K562 (cell line): ENCODE measurements around the gene PGP. TPM values are rescaled to one million over a fixed set of nuclear protein-coding genes. Genes with fewer than 3 reads are reported as not detected.

Experiments used
- ATAC-seq: fragments of 200-7000 bp; cut with Tn5 transposase; 3 replicates; pipeline ENCODE4 v1.9.1; 2020; ENCODE audit warnings: moderate library complexity
- BruUV-seq: library from RNA; stranded (reverse); fragments of 400-500 nt; replicated peaks from 2 replicates; lab custom pipeline; 2021; lab: Mats Ljungman, UMichigan
- CTCF ChIA-PET: fragments of 300-600 bp; formaldehyde crosslinking; extraction: SDS; loops from one replicate; lab custom pipeline; 2021; ENCODE audit warnings: low intra/inter-chr PET ratio; lab: Yijun Ruan, JAX
- POLR2A ChIA-PET: fragments of 300-600, 350-650 bp; sonication (Branson Sonifier 250); formaldehyde crosslinking; extraction: SDS; loops from one replicate; lab custom pipeline; 2021; ENCODE audit warnings: antibody characterized with exemption, inconsistent platforms; lab: Yijun Ruan, JAX
- DNase-seq, 4 experiments: peaks; one replicate each; pipeline versions ENCODE4 v3.0.0 to v3.0.0-alpha.2; 2011 to 2018; ENCODE audit warnings: low spot score in 3 of 4, mixed read lengths in 3 of 4; ENCODE audit errors: extremely low read depth in 1 of 4
- FAIRE-seq: peaks from 2 replicates; lab custom pipeline; 2011; peaks lifted over from hg19 to GRCh38; lab: Jason Lieb, UNC
- H2AFZ ChIP-seq: 2 replicates; pipeline ENCODE4 v1.6.0; 2011; ENCODE audit warnings: low read depth, low read length, control low read depth, inconsistent platforms
- H3K27ac ChIP-seq: fragments of 200-600 bp; 3 replicates; pipeline ENCODE4 v1.8.0; 2011; ENCODE audit warnings: low read depth, mild to moderate bottlenecking, control low read depth, inconsistent platforms, low read length, moderate library complexity, mixed read lengths; ENCODE audit errors: extremely low read depth
- H3K27me3 ChIP-seq, 2 experiments: fragments of 300-600 bp in 1 of 2; 2 replicates in 1 of 2; 3 replicates in 1 of 2; pipeline versions ENCODE4 v1.6.0 to v1.8.0; 2011; ENCODE audit warnings: inconsistent platforms in 2 of 2, low read length in 2 of 2, mild to moderate bottlenecking in 1 of 2, mixed read lengths in 1 of 2, moderate library complexity in 1 of 2; ENCODE audit not compliant: control insufficient read depth in 2 of 2, insufficient read depth in 2 of 2
- H3K36me3 ChIP-seq: fragments of 300-600 bp; 3 replicates; pipeline ENCODE4 v1.8.0; 2011; ENCODE audit warnings: mild to moderate bottlenecking, low read length, inconsistent platforms; ENCODE audit not compliant: control insufficient read depth, insufficient read depth
- H3K4me1 ChIP-seq, 2 experiments: fragments of 200-600 bp in 1 of 2; replicated peaks in 1 of 2; 2 replicates in 1 of 2; 3 replicates in 1 of 2; pipeline versions ENCODE4 v1.5.1 to v1.8.0; 2011; ENCODE audit warnings: inconsistent platforms in 2 of 2, low read length in 2 of 2, mild to moderate bottlenecking in 1 of 2, mixed read lengths in 1 of 2, moderate library complexity in 1 of 2; ENCODE audit not compliant: control insufficient read depth in 2 of 2, insufficient read depth in 2 of 2
- H3K4me2 ChIP-seq: 2 replicates; pipeline ENCODE4 v1.6.1; 2011; ENCODE audit warnings: low read length, control low read depth, inconsistent platforms, mixed read lengths; ENCODE audit not compliant: insufficient read depth
- H3K4me3 ChIP-seq: fragments of 200-600 bp; sonication (generic), shearing (Covaris generic); 2 replicates; pipeline ENCODE4 v1.5.1; 2016; ENCODE audit warnings: control low read depth, inconsistent platforms
- H3K79me2 ChIP-seq: fragments of 200-600 bp; 3 replicates; pipeline ENCODE4 v1.8.0; 2011; ENCODE audit warnings: low read length, inconsistent platforms; ENCODE audit not compliant: control insufficient read depth, insufficient read depth
- H3K9ac ChIP-seq, 2 experiments: 2 replicates each; pipeline versions ENCODE4 v1.6.0 to v1.6.1; 2011; ENCODE audit warnings: low read depth in 2 of 2, low read length in 2 of 2, control low read depth in 1 of 2, inconsistent platforms in 1 of 2, mild to moderate bottlenecking in 1 of 2, mixed read lengths in 1 of 2; ENCODE audit not compliant: insufficient read depth in 1 of 2
- H3K9me1 ChIP-seq: one replicate; pipeline ENCODE4 v1.6.0; 2011; ENCODE audit warnings: inconsistent platforms, mild to moderate bottlenecking, low read length, moderate library complexity; ENCODE audit not compliant: control insufficient read depth, insufficient read depth
- H3K9me3 ChIP-seq: replicated peaks from 2 replicates; pipeline ENCODE4 v1.5.1; 2011; ENCODE audit warnings: low read depth, low read length, inconsistent platforms; ENCODE audit not compliant: control insufficient read depth, insufficient read depth
- H4K20me1 ChIP-seq: replicated peaks from 2 replicates; pipeline ENCODE4 v1.6.1; 2011; ENCODE audit warnings: low read length, inconsistent platforms, mixed read lengths; ENCODE audit not compliant: control insufficient read depth, insufficient read depth
- ARHGAP35 ChIP-seq: fragments of 450-650 bp; IDR thresholded peaks from 2 replicates; pipeline ENCODE4 v1.6.1; 2018; ENCODE audit not compliant: partially characterized antibody
- ARID3B ChIP-seq: fragments of 250-450 bp; sonication (Bioruptor Pico); IDR thresholded peaks from 2 replicates; pipeline ENCODE4 v1.4.0; 2020; ENCODE audit warnings: borderline replicate concordance
- BACH1 ChIP-seq: fragments of 200-800 bp; sonication (Bioruptor generic); IDR thresholded peaks from 2 replicates; pipeline ENCODE4 v1.6.1; 2016; ENCODE audit warnings: missing genetic modification characterization, missing compliant biosample characterization
- HDAC8 ChIP-seq: fragments of 450-650 bp; IDR thresholded peaks from 2 replicates; pipeline ENCODE4 v1.6.1; 2016; ENCODE audit warnings: mild to moderate bottlenecking, missing genetic modification characterization, moderate library complexity, missing compliant biosample characterization
- HLTF ChIP-seq: fragments of 450-650 bp; IDR thresholded peaks from 2 replicates; pipeline ENCODE4 v1.6.1; 2016
- MTA1 ChIP-seq: fragments of 450-650 bp; IDR thresholded peaks from 2 replicates; pipeline ENCODE4 v1.6.1; 2017; ENCODE audit warnings: borderline replicate concordance
- NELFE ChIP-seq: IDR thresholded peaks from 2 replicates; pipeline ENCODE4 v1.6.1; 2011; ENCODE audit warnings: mild to moderate bottlenecking; ENCODE audit not compliant: insufficient read depth, insufficient read length
- NFIC ChIP-seq: fragments of 450-650 bp; IDR thresholded peaks from 2 replicates; pipeline ENCODE4 v1.6.1; 2017; ENCODE audit warnings: mild to moderate bottlenecking, inconsistent platforms
- PTTG1 ChIP-seq: fragments of 450-650 bp; IDR thresholded peaks from 2 replicates; pipeline ENCODE4 v1.6.1; 2016; ENCODE audit warnings: low read depth, mild to moderate bottlenecking, missing genetic modification characterization, missing compliant biosample characterization
- SIN3A ChIP-seq, 2 experiments: fragments of 150-350 bp in 1 of 2; IDR thresholded peaks; 2 replicates each; pipeline ENCODE4 v1.6.1; 2011 to 2016; ENCODE audit warnings: borderline replicate concordance in 2 of 2, low read depth in 2 of 2, low read length in 2 of 2, mild to moderate bottlenecking in 2 of 2, moderate library complexity in 2 of 2; ENCODE audit not compliant: control insufficient read depth in 1 of 2
- XRCC5 ChIP-seq: fragments of 200-400 bp; formaldehyde crosslinking; IDR thresholded peaks from 2 replicates; pipeline ENCODE4 v1.6.1; 2017; ENCODE audit warnings: low read depth, mild to moderate bottlenecking, low read length
- ZBED1 ChIP-seq: IDR thresholded peaks from 2 replicates; pipeline ENCODE4 v1.6.1; 2014
- ZBTB8A ChIP-seq: fragments of 450-650 bp; IDR thresholded peaks from 2 replicates; pipeline ENCODE4 v1.6.1; 2018; ENCODE audit warnings: mild to moderate bottlenecking, moderate library complexity; ENCODE audit not compliant: partially characterized antibody
- ZC3H8 ChIP-seq: fragments of 450-650 bp; IDR thresholded peaks from 2 replicates; pipeline ENCODE4 v1.6.1; 2017
- ZNF175 ChIP-seq: fragments of 200-800 bp; sonication (Bioruptor generic); IDR thresholded peaks from 2 replicates; pipeline ENCODE4 v1.6.1; 2016; ENCODE audit warnings: low read depth, mild to moderate bottlenecking, missing genetic modification characterization, missing compliant biosample characterization
- ZSCAN32 ChIP-seq: fragments of 450-650 bp; formaldehyde crosslinking; IDR thresholded peaks from 2 replicates; pipeline ENCODE4 v1.4.0; 2020; ENCODE audit warnings: mild to moderate bottlenecking, moderate library complexity
- WGBS: fragments of 100-300 bp; shearing (Covaris generic); methylation state at CpG from one replicate; pipeline ENCODE4 v1.1.6; 2016; ENCODE audit warnings: low coverage, mixed read lengths; ENCODE audit not compliant: insufficient coverage; ENCODE audit errors: missing lambda C conversion rate; 5-methylcytosine and 5-hydroxymethylcytosine counted together
- in situ Hi-C: fragments of 300-500 bp; cut with MboI; formaldehyde crosslinking; loops from 4 replicates; pipeline ENCODE4 v1.15.0; 2018; ENCODE audit warnings: inconsistent platforms, mixed read lengths
- intact Hi-C: fragments of 100-400 bp; cut with micrococcal nuclease; formaldehyde crosslinking; loops from 2 replicates; pipeline ENCODE4 v1.14.2; 2022
- polyA plus RNA-seq, 8 experiments: library from polyadenylated mRNA; depleted of rRNA in 4 of 8; stranded (reverse) in 5 of 8; unstranded in 3 of 8; fragments of >200 nt; fragmentation: Nextera tagmentation in 2 of 8; fragmentation: Illumina TruSeq in 1 of 8; extraction: Ambion mirVana in 2 of 8; extraction: Trizol in 1 of 8; gene quantifications; 2 replicates each; pipeline versions ENCODE4 v1.2.1 to v1.2.3, GENCODE V29; 2011 to 2014; ENCODE audit warnings: inconsistent platforms in 1 of 8, missing spikeins in 1 of 8
- total RNA-seq, 7 experiments: library from RNA; depleted of rRNA in 6 of 7; stranded (reverse); fragments of >200 nt in 6 of 7; fragmentation: Illumina TruSeq in 2 of 7; extraction: Trizol in 2 of 7; gene quantifications; 2 replicates each; pipeline versions ENCODE4 v1.2.1 to v1.2.3, GENCODE V29; 2011 to 2021; ENCODE audit warnings: low replicate concordance in 1 of 7

PGP gene
- total and polyA plus RNA-seq, 9 of the 15 experiments (the other 6 are each of a cell fraction or from before 2014, with no cell fraction given): 1.1 to 57.6 (median 19.6) TPM

- ChIA-PET CTCF (no interaction called here), POLR2A (interaction anchor here (4.8 kb wide), 1 partner anchor 11 kb away, joined by 46 read pairs; the partner anchor contains the start of gene TRAF7)
- Histone ChIP-seq H3K4me1 (peaks cover 0 to 54% of the 10 kb centered on the region in 2 experiments; a peak in 2 of 5 replicates), H3K27me3 (no peaks in the 10 kb centered on the region), H3K9me3 (peaks cover 3% of the 10 kb centered on the region), H3K27ac (no peak overlapping the region), H3K9me1 (no peaks in the 10 kb centered on the region), H3K36me3 (peaks cover 63% of the 10 kb centered on the region), H3K4me2 (no peak overlapping the region), H3K79me2 (peaks cover 40% of the 10 kb centered on the region), H3K4me3 (no peak overlapping the region), H2AFZ (no peak overlapping the region), H4K20me1 (no peaks in the 10 kb centered on the region), H3K9ac (peak overlapping the region in 1 of 2 experiments; percentile 68; a peak in 1 of 4 replicates)
- TF ChIP-seq MTA1 (no peak), ARHGAP35 (no peak), ZBTB8A (no peak), BACH1 (tag) (no peak), NELFE (no peak), ZC3H8 (no peak), HDAC8 (tag) (no peak), ZSCAN32 (CRISPR knock-in tag) (no peak), PTTG1 (tag) (no peak), ZNF175 (CRISPR knock-in tag) (no peak), ZBED1 (no peak), SIN3A (IDR thresholded peaks at IDR 0.05; ENCODE audit: borderline replicate concordance in 2 of 2, control insufficient read depth in 1 of 2, low read depth in 2 of 2, low read length in 2 of 2) (no peak), NFIC (no peak), ARID3B (CRISPR knock-in tag) (no peak), HLTF (no peak), XRCC5 (no peak)
- no peak for ATAC-seq
- 86% methylated on average over 5 of the region's 12 CpGs for WGBS
- DNase-seq: no peak
- in situ Hi-C loops (no loop called here), intact Hi-C loops (no loop called here)
- BruUV-seq: no TSS peak
- no peak for FAIRE-seq
These were observed 48.8 kb downstream of the PGP start for GRCh38 chr16:2165861-2166260.
